WTC11 (cell line): Measurements from ENCODE around the gene YTHDF1.

ENCODE experiments used
- CBFB ChIP-seq: sonication (generic); formaldehyde crosslinking; IDR thresholded peaks from 2 replicates; pipeline ENCODE4 v1.8.1; 2022; ENCODE audit warnings: mild to moderate bottlenecking, low read depth, missing genetic modification reagents
- FOXP1 ChIP-seq: sonication (generic); formaldehyde crosslinking; IDR thresholded peaks from 2 replicates; pipeline ENCODE4 v1.8.0; 2022; ENCODE audit warnings: missing genetic modification reagents, mild to moderate bottlenecking, moderate library complexity, borderline replicate concordance
- JUN ChIP-seq: sonication (generic); formaldehyde crosslinking; IDR thresholded peaks from 2 replicates; pipeline ENCODE4 v1.8.0; 2023; ENCODE audit warnings: mild to moderate bottlenecking, missing genetic modification reagents
- NFYB ChIP-seq: sonication (generic); formaldehyde crosslinking; conservative IDR thresholded peaks from 2 replicates; pipeline ENCODE4 v1.8.0; 2022; ENCODE audit warnings: low read depth, missing genetic modification reagents
- TEAD4 ChIP-seq: sonication (generic); formaldehyde crosslinking; IDR thresholded peaks from 2 replicates; pipeline ENCODE4 v1.8.0; 2022; ENCODE audit warnings: mild to moderate bottlenecking, missing genetic modification reagents
- TF ChIP-seq, protein P1 (sequence below): fragments of 200-600 bp; IDR thresholded peaks from 2 replicates; pipeline ENCODE4 v1.8.0; 2022; ENCODE audit warnings: antibody characterized with exemption
- TF ChIP-seq, protein P2 (sequence below): fragments of 250-450 bp; sonication (Bioruptor Pico); IDR thresholded peaks from 2 replicates; pipeline ENCODE4 v1.9.0; 2021; ENCODE audit warnings: mild to moderate bottlenecking

DNA sequence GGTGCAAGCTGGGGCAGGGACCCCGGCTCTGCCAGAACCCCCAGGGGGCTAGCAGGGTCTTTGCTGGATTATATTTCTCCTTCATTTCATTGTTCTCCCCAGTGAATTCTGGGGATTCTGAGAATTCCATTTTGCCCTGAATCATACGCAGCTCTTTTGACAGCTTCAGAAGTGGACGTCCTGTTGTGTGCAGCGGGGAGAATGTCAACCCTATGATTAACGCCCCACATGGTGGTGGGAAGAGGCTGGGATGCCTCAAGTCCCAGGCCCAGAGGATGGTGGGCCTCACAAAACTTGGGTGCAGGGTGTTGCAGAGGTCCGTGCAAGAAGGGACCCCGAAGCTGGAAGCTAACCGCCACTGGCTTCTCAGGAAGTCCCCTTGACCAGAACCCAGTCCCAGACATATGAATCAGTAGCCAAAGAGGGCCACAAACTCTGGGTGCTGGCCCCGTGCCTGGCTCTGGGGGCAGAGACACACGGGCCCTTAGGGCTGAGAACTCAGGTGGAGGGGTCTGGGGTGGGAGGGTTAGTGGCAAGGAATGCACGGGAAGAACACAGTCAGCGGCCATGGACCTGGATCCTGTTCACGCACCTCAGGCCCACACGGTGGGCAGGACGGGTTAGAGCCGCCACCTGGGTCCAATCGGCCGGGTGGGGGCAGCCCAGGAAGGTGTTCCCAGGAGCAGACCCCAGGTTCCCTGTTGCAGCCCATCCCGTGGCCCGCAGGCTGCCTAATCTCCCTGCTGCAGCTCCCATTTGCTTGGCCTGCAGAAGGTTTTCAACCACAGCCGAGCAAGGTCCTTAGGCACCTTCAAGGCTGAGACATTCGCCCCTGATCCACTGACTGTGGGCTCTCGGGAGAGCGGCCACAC lies 51.2 kb downstream of the YTHDF1 start:
- TF ChIP-seq, protein P1, sequence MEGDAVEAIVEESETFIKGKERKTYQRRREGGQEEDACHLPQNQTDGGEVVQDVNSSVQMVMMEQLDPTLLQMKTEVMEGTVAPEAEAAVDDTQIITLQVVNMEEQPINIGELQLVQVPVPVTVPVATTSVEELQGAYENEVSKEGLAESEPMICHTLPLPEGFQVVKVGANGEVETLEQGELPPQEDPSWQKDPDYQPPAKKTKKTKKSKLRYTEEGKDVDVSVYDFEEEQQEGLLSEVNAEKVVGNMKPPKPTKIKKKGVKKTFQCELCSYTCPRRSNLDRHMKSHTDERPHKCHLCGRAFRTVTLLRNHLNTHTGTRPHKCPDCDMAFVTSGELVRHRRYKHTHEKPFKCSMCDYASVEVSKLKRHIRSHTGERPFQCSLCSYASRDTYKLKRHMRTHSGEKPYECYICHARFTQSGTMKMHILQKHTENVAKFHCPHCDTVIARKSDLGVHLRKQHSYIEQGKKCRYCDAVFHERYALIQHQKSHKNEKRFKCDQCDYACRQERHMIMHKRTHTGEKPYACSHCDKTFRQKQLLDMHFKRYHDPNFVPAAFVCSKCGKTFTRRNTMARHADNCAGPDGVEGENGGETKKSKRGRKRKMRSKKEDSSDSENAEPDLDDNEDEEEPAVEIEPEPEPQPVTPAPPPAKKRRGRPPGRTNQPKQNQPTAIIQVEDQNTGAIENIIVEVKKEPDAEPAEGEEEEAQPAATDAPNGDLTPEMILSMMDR: no peak
- TF ChIP-seq, protein P2, sequence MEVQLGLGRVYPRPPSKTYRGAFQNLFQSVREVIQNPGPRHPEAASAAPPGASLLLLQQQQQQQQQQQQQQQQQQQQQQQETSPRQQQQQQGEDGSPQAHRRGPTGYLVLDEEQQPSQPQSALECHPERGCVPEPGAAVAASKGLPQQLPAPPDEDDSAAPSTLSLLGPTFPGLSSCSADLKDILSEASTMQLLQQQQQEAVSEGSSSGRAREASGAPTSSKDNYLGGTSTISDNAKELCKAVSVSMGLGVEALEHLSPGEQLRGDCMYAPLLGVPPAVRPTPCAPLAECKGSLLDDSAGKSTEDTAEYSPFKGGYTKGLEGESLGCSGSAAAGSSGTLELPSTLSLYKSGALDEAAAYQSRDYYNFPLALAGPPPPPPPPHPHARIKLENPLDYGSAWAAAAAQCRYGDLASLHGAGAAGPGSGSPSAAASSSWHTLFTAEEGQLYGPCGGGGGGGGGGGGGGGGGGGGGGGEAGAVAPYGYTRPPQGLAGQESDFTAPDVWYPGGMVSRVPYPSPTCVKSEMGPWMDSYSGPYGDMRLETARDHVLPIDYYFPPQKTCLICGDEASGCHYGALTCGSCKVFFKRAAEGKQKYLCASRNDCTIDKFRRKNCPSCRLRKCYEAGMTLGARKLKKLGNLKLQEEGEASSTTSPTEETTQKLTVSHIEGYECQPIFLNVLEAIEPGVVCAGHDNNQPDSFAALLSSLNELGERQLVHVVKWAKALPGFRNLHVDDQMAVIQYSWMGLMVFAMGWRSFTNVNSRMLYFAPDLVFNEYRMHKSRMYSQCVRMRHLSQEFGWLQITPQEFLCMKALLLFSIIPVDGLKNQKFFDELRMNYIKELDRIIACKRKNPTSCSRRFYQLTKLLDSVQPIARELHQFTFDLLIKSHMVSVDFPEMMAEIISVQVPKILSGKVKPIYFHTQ (CRISPR knock-in tag): no peak
- TF ChIP-seq NFYB: no peak
- no peak for TF ChIP-seq TEAD4 (CRISPR knock-in tag)
- TF ChIP-seq FOXP1 (CRISPR knock-in tag): no peak
- no peak for TF ChIP-seq CBFB (CRISPR knock-in tag)
- no peak for TF ChIP-seq JUN (CRISPR knock-in tag)
